NCI-H510A (cell line): Measurements from ENCODE around the gene HSD17B13.
"Not testable (repeated sequence)": the region's sequence is repeated elsewhere in the genome, so short reads cannot be mapped to it uniquely, and the experiment has no call there.

Source experiments
- DNase-seq: peaks from one replicate; lab custom pipeline; 2025; lab: John Stamatoyannopoulos, UW

The HSD17B13 gene, protein sequence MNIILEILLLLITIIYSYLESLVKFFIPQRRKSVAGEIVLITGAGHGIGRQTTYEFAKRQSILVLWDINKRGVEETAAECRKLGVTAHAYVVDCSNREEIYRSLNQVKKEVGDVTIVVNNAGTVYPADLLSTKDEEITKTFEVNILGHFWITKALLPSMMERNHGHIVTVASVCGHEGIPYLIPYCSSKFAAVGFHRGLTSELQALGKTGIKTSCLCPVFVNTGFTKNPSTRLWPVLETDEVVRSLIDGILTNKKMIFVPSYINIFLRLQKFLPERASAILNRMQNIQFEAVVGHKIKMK

DNA sequence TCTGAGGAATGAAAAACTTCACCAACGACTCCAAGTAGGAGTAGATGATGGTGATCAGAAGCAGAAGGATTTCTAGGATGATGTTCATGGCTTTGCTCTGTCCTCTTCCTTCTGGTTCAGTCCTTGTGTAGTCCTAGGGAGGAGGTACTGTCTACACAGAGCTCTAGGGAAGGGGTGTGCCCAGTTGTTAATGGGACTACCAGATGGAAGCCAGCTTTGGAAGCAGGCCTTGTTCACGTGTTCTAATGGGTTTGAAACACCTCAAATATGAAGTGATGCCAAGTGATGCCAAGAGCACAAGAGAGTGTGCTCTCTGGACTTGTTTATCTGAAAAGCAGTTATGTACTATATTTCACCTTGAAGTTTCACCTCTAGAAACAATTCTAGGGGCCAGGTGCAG, at the start of gene HSD17B13:
Gene HSD17B13 (minus strand): TSS at position 129 of the 400 bp plus-strand sequence. CDS start 41 bp downstream, at position 88.
- DNase-seq = no peak

DNA sequence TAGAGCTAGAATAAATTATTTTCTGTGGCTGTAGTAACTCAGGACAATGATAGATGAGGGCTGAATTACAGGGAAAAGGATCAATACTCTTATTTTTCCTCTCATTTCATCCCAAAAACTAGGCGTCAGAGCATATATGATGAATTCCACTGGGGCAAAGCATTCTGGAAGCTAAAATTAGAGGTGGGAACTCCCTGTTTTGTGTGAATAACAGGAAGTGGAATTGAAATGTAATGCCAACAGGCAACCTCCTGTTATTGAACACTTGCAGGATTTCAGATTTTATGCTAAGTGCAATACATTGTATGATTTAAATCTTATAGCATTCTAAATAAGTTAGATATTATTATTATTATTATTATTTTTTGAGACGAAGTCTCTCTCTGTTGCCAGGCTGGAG, 47.4 kb upstream of the HSD17B13 start:
- DNase-seq = no peak

DNA sequence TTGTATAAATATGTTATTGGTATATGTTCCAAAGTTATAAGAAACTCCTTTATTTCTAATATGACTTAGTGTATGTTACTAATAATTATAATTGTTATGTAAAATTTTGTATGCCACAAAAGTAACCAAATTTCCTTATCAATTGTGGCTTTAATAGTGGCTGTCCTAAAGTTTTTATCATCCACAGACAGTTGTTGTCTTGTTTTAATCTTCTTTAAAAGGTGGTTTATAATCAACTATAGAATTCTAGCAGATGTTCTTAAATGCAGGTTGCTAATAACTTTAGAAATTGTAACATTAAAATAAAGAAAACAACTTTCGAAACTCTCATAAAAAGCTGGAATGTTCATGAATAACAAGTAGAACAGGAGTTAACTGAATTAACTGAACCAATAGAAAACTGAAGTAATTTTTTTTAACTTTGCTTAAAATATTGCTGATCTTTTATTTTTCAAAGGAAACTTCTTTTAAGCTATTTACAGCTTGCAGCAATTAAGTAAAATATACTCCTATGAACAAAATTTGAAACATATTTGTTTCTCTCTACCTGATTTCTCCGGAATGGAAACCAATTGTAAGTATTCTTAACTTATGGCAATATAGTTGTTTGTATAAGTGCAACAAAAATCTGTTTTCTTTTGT, 44.0 kb upstream of the HSD17B13 start:
- DNase-seq = no peak

DNA sequence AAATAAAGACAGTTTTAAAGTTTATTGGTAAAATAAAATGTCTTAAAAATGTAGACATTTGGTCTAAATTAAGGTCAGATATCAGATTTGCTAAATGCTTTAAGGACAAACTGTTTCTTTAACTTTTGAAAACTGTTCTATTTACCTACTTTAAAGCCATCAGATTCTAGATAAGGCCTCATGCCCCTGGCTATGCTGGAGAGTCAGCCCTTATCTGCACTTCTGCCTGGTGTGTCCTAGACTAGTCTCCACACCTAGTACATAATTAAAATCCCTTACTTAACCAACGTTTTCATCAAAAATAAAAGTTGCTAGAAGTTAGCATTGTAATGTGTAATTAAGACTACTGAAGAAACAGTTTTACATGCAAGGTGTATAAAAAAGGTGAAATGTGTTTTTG, 42.7 kb upstream of the HSD17B13 start:
- no peak for DNase-seq

DNA sequence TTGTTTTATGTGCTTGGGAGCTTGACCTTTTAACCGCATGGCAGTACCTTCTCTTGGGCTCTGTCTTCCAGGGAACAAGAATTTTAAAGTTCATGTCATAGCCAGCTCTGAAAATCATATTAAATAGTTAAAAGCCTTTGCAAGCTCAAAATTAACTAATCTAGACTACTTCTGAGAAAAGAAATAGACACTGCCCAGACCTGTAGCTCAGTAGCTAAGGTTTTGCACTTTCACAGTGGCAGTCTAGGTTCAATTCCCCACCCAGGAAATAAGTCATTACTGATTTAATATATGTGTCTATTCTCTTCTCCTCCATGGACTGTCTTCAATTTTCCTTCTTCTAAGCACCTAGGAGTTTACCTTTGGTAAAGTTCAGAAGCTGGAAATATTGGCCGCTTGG, 40.9 kb upstream of the HSD17B13 start:
- DNase-seq = no peak

- DNase-seq = no peak
Measured at GRCh38 chr4:87360338-87360935, 37.8 kb upstream of the HSD17B13 start.

DNA sequence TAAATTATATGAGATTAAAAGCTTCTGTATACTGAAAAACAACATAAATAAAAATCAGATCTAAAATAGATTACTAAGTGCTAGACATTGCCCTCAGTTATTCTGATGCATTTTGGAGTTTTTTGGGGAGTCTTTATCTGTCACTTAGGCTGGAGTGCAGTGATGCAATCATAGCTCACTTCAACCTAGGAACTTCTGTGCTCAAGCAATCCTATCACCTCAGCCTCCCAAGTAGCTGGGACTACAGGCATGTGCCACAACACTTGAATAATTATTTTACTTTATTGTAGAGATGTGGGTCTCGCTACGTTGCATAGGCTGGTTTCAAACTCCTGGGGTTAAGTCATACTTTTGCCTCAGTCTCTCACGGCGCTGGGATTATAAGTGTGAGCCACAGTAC, 36.6 kb upstream of the HSD17B13 start:
- no peak for DNase-seq

DNA sequence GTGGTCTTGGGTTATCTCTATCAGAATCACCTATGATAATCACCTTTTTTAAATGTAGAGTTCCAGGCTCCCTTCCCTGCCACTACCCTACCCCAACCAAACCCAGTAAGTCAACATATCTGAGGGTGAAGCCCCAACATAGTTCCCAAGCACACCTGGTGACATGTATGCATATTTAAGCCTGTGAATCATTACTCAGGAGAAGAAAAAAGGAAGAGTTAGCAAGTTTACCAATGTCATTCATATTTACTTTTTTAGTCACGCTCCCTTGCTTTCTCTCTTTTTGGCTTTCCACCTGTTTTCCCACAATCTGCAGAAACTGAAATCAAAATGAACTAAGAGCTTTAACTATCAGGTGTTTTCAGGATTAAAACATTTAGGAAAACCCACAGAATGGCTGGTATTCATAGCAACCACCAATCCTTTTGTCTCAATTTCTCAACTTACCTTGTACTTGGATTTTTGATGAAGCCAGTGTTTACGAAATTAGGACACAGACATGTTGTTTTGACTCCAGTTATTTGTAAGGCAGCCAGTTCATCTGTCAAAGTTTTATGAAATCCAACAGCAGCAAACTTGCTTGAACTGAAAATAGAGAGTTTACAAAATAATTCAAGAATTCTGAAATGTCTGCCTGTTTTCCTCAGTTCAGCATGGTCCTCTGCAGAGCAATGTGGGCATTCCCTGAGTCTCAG, 34.3 kb upstream of the HSD17B13 start:
- no peak for DNase-seq

DNA sequence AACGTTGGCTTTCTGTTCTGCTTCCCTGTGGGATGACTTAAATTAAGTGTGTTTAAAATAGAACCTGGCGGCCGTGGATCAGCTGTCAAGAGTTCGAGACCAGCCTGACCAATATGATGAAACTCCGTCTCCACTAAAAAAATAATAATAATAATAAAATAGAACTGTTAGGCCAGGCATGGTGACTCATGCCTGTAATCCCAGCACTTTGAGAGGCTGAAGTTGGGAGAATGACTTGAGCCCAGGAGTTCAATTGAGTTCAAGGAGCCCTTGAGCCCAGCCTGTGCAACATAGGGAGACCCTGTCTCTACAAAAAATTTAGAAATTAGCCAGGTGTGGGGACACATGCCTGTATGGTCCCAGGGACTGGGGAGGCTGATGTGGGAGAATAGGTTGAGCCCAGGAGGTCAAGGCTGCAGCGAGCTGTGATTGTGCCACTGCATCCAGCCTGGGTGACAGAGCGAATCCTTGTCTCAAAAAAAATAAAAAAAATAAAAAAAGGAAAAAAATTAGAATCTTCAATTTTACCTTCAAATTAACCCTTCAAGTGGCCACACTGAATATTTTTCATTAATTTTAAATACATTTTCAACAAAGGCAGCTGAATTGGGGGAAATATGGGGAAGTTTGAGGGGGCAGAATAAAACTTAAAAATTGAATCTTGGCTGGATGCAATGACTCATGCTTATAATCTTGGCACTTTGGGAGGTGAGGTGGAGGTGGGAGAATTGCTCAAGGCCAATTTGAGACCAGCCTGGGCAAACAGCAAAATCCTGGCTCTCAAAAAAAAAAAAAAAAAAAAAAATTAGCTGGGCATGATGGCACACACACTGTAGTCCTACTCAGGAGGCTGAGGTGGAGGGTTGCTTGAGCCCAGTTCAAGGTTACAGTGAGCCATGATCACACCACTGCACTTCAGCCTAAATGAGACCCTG, 31.8 kb upstream of the HSD17B13 start:
- DNase-seq = no peak

GRCh38 chr4:87353592-87353991, 30.9 kb upstream of the HSD17B13 start:
- no peak for DNase-seq

GRCh38 chr4:87345139-87345538, 22.5 kb upstream of the HSD17B13 start:
- DNase-seq = no peak

GRCh38 chr4:87342872-87343271, 20.2 kb upstream of the HSD17B13 start:
- DNase-seq = no peak

DNA sequence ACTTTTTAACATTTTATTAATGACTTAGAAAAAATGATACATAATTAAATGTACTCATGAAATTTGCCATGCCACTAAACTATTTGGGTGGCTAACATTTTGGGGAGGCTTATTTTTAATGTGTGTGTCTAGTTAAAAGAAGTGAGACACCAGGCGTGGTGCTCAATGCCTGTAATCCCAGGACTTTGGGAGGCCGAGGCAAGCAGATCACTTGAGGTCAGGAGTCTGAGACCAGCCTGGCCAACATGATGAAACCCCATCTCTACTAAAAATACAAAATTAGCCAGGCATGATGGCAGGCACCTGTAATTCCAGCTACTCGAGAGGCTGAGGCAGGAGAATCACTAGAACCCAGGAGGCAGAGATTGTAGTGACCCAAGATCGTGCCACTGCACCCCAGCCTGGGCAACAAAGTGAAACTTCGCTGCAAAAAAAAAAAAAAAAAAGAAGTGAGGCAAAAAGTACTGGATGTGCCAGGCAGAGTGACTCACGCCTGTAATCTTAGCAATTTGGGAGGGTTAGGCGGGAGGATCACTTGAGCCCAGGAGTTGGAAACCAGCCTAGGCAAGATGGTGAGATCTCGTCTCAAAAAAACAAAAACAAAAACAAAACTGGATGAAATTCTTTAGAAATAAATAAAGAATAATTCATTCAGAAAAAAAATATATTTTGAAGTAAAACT, 19.4 kb upstream of the HSD17B13 start:
- DNase-seq = not testable (repeated sequence)

- DNase-seq = no peak
Measured at GRCh38 chr4:87339440-87339839, 16.8 kb upstream of the HSD17B13 start.

DNA sequence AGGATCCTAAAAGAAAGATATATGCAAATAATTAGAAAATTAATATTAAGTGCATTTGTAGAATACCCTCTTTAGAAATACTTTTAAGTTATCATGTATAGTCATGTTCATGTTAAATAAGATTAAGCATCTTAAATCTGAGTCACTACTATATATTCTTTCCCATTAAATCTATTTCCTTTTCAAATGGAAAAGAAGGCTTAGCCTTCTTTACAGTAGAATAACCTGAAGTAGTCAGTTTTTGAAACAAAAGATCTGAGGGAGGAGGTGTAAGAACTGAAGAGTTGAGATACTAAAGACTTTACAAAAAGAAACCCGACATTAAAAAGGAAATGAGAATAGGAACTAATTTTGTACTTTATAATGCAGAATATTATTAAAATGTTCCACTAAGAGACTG, 14.7 kb upstream of the HSD17B13 start:
- no peak for DNase-seq

DNA sequence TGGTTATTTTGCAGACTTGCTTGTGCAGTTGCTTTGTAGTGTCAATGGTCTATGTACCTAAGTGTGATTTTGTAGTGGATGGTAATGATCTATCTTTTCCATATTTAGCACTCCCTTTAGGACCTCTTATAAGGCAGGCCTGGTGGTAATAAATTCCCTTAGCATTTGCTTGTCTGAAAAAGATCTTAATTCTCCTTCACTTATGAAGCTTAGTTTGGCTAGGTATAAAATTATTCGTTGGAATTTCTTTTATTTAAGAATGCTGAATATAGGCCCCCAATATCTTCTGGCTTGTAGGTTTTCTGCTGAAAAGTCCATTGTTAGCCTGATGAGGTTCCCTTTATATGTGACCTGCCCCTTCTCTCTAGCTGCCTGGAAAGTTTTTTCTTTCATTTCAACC, 10.6 kb upstream of the HSD17B13 start:
- DNase-seq = no peak

DNA sequence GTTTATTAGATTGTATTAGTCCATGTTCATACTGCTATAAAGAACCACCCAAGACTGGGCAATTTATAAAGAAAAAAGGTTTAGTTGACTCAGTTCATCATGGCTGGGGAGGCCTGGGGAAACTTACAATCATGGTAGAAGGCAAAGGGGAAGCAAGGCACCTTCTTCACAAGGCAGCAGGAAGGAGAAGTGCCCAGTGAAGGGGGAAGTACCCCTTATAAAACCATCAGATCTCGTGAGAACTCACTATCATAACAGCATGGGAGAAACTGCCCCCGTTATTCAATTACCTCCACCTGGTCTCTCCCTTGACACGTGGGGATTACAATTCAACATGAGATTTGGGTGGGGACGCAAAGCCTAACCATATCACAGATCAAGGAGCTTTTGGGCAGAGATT, 8.1 kb upstream of the HSD17B13 start:
- no peak for DNase-seq

DNA sequence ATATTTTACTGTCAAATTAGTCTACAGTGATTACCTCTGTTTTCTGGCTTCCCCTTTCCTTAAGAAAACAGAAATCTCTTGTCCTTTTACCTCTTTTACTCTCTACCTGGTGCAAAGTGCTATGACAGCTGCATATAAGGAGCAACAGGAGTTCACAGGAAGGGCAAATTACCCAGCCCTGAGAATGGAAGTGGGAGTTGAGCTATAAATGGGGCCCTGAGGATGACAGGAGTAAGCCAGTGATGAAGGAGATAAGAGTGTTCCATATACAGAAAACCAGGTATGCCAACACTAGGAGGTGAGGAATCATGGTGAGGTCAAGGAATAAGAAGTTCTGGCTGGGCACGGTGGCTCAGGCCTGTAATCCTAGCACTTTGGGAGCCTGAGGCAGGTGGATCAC, 4.5 kb upstream of the HSD17B13 start:
- DNase-seq = no peak

DNA sequence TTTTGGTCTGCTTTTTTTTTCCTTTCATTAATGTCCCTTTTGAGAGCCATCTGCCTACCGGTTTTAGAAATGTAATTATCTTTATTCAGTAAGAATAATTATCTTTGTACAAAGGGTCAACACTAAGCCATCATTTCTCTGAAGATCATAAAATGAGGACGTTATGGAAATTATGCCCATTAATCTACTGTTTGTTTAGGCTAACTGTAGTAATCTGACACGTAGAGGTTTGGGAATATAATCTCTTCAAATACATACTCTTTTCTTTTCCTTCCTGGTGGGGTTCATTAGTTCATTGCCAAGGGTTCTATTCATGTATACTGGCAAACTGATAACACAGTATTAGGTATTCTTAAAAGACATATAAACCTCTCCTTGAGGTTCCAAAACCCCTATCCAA, 3.8 kb upstream of the HSD17B13 start:
- DNase-seq = no peak

DNA sequence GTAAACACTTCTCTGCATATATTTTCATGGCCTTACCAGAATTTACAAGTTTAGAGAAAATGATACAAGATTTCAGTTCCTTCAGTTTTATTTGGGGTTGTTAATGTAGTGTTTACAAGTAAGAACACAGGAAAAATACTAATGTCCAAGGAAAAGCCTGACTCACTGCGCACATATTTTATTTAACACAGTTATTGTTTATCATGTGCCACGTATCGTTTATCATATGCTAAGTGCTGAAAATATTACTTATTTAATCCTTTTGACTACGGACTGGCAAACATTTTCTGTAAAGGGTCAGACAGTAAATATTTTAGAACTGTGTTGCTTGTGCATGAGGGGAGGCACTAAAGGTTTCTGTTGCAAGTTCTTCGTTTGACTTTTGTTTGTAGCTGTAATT, 794 bp downstream of the HSD17B13 start:
- DNase-seq = no peak

DNA sequence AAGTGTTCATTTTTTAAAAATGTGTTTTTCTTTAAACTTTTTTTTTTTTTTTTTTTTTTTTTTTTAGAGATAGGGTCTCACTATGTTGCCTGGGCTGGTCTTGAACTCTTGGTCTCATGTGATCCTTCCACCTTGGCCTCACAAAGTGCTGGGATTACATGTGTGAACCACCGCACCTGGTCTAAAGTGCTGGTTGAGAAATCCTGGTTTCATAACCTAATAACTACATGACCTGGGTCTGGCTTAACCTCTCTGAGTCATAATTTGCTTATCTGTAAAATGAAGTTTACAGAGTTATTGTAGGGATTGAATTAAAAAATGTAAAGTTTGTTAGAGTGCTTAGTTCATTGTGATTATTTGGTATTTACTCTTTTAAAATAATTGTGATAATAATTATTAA, 5.2 kb downstream of the HSD17B13 start:
- no peak for DNase-seq
